ENCODE results near the gene AKIRIN2. TPM values are rescaled to one million over a fixed set of nuclear protein-coding genes. Genes with fewer than 3 reads are reported as not detected.

The AKIRIN2 gene
- total RNA-seq, 1 experiment from 2014 or later, result 47.0 TPM

GRCh38 chr6:87628424-87628823 is 73.6 kb downstream of the AKIRIN2 start:
- Histone ChIP-seq H3K27ac (ENCODE audit: low read length) (no peak overlapping the region), H3K9me2 (replicated peaks; ENCODE audit: insufficient read depth, low read length) (no peaks in the 10 kb centered on the region), H3K4me2 (ENCODE audit: low read depth, low read length, poor library complexity, severe bottlenecking) (no peak overlapping the region), H3K4me1 (ENCODE audit: low read length) (no peaks in the 10 kb centered on the region), H3K36me3 (ENCODE audit: insufficient read depth, low read length) (peaks cover 1% of the 10 kb centered on the region; the same call in 1 of the 2 replicates), H3K9ac (ENCODE audit: low read length) (no peak overlapping the region), H4K20me1 (ENCODE audit: insufficient read depth, low read depth, low read length) (no peaks in the 10 kb centered on the region), H3K4me3 (ENCODE audit: low read length) (no peak overlapping the region), H3K79me2 (ENCODE audit: low read length) (no peaks in the 10 kb centered on the region), H3K27me3 (ENCODE audit: low read length) (no peaks in the 10 kb centered on the region), H3K9me3 (ENCODE audit: low read length) (no peaks in the 10 kb centered on the region), H2AFZ (ENCODE audit: low read length) (no peak overlapping the region)
- DNase-seq, result no peak

Small RNA genes lying within 50 kb of the gene (small RNA-seq; reads per million reads assigned to genes)
- gene RF01210, result 0.20 reads per million

Other genes with a start within 250 kb of the AKIRIN2 start
- gene SLC35A1, start 229.3 kb downstream of the AKIRIN2 start, total RNA-seq (2014; rRNA removed; shearing (Covaris generic); ENCODE audit: low replicate concordance), result 13.1 and 31.6 TPM in 2 replicates
- 15.9 and 27.7 TPM in 2 replicates for gene RARS2, start 112.2 kb downstream of the AKIRIN2 start, total RNA-seq (2014; rRNA removed; shearing (Covaris generic); ENCODE audit: low replicate concordance)
- 21.1 and 50.9 TPM in 2 replicates for gene ORC3, start 112.1 kb downstream of the AKIRIN2 start, total RNA-seq (2014; rRNA removed; shearing (Covaris generic); ENCODE audit: low replicate concordance)

All from Karpas-422 (cell line).